Retinal pigment epithelial cell (primary cell): Measurements from ENCODE around the gene PRRC2C.
"Not testable (repeated sequence)": the region's sequence is repeated elsewhere in the genome, so short reads cannot be mapped to it uniquely, and the experiment has no call there.

Source experiments
- DNase-seq: peaks from one replicate; pipeline ENCODE4 v3.0.0-alpha.2; 2010; ENCODE audit warnings: low read depth
- H3K4me3 ChIP-seq: 2 replicates; pipeline ENCODE4 v1.5.1; 2011; ENCODE audit warnings: mild to moderate bottlenecking, low read length, control low read depth, moderate library complexity
- TF ChIP-seq, protein P1 (sequence below): conservative IDR thresholded peaks from 2 replicates; pipeline ENCODE4 v1.5.1; 2011; ENCODE audit warnings: low read depth, low read length, control low read depth, inconsistent platforms

PRRC2C gene

DNA sequence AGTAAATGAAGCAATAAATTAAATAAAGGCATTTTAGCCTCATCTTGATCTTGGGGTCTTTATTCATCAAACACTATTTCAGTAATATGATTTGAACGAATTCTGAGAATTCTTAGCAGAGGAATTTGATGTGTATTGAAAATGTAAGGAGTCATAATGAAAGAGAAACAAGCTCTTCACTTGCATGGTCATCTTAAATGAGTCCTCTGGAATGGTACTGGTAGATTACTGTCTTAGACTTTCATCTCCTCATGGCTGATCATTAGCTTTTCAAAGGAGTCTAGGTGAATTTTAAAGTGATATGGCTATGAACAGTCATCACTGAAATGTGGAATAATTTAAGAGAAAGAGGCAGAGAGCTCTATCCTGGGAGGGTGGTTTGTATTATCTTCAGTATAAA is 30.0 kb downstream of the PRRC2C start:
- no peak for DNase-seq
- TF ChIP-seq, protein P1, sequence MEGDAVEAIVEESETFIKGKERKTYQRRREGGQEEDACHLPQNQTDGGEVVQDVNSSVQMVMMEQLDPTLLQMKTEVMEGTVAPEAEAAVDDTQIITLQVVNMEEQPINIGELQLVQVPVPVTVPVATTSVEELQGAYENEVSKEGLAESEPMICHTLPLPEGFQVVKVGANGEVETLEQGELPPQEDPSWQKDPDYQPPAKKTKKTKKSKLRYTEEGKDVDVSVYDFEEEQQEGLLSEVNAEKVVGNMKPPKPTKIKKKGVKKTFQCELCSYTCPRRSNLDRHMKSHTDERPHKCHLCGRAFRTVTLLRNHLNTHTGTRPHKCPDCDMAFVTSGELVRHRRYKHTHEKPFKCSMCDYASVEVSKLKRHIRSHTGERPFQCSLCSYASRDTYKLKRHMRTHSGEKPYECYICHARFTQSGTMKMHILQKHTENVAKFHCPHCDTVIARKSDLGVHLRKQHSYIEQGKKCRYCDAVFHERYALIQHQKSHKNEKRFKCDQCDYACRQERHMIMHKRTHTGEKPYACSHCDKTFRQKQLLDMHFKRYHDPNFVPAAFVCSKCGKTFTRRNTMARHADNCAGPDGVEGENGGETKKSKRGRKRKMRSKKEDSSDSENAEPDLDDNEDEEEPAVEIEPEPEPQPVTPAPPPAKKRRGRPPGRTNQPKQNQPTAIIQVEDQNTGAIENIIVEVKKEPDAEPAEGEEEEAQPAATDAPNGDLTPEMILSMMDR: no peak
- H3K4me3 ChIP-seq: no peak overlapping the region

DNA sequence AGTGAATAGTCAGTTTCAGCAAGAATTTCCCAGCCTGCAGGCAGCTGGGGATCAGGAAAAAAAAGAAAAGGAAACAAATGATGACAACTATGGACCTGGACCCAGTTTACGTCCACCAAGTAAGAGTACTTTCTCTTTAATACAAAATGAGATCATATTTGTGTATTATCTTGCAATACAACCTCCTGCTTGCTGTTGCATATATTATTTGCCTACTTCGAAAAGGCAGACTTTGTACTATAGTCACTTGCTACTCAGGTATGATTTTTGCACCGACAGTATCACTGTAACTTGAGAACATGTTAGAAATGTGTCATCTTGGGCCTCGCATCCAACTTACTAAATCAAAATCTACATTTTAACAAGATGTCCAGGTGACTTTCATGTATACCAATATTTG is 30.4 kb downstream of the PRRC2C start:
- TF ChIP-seq, protein P1: no peak
- DNase-seq: no peak

DNA sequence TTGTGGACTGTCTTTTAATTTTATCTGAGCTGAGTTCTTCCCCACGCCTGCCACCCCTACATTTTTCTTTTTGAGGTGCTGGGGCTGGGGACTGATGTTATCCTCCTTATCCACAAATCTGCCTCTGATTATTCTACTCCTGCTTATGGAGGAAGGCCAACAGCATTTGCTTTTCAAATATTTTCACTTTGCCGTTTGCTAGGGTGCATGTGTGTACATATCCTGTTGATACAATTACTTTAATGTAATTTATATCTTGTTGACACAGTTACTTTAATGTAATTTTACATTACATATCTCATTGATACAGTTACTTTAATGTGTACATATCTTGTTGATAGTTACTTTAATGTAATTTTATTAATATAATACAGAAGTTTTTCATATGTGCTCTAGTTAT is 36.2 kb downstream of the PRRC2C start:
- DNase-seq: no peak
- TF ChIP-seq, protein P1: no peak
- no peak overlapping the region for H3K4me3 ChIP-seq

More for the DNA sequence above, 30.4 kb downstream of the PRRC2C start:
- H3K4me3 ChIP-seq: no peak overlapping the region

DNA sequence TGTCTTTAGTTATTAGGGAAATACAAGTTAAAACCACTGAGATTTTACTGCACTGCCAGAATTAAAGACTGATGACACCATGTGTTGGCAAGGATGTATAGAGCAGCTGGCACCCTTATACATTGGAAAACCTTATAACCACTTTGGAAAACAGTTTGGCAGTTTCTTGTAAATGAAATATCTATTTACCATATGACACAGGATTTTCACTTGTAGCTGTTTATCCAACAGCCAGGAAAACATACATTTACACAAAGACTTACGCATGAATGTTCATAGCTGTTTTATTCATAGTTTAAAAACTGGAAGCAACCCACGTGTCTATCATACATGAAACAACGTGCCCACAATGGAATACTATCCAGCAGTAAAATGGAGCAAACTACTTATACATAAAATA is 45.3 kb downstream of the PRRC2C start:
- no peak for DNase-seq
- TF ChIP-seq, protein P1: no peak
- H3K4me3 ChIP-seq: no peak overlapping the region

DNA sequence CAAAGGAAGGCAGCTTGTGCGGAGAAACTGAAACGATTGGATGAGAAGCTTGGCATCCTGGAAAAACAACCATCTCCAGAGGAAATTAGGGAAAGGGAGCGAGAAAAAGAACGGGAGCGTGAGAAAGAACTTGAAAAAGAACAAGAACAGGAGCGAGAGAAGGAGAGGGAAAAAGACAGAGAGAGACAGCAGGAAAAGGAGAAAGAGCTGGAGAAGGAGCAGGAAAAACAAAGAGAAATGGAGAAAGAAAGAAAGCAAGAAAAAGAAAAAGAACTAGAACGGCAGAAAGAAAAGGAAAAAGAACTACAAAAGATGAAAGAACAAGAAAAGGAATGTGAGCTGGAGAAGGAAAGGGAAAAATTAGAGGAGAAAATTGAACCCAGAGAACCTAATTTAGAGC is 47.2 kb downstream of the PRRC2C start:
- H3K4me3 ChIP-seq: no peak overlapping the region
- TF ChIP-seq, protein P1: no peak
- DNase-seq: no peak

DNA sequence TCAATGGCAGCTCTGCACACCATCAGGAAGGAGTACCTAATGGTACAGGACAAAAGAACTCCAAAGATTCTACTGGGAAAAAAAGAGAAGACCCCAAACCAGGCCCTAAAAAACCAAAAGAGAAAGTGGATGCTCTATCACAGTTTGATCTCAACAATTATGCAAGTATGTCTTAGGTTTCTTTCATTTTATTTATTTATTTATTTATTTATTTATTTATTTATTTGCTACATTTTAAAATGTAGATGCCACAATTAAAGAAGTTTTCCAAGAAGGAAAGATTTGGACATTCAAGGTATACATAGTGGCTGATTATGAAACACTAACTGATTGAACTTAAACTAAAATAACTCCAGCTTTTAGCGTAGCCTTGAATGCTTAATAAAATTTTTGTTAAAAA is 60.2 kb downstream of the PRRC2C start:
- TF ChIP-seq, protein P1: no peak
- no peak for DNase-seq
- H3K4me3 ChIP-seq: no peak overlapping the region

DNA sequence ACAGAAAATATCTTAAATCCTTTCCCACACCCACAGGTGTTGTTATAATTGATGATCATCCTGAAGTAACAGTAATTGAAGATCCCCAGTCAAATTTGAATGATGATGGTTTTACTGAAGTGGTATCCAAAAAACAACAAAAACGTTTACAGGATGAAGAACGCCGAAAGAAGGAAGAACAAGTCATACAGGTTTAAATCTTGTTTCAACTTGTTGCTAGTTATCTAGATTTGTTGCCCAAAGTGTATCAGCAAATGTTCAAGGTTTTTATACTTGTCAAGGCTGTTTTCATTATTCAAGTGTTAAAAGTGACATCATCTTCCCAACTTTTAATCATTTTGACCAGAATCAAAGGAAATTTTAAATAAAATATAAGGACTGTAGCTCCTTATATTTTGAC is 64.7 kb downstream of the PRRC2C start:
- TF ChIP-seq, protein P1: no peak
- H3K4me3 ChIP-seq: no peak overlapping the region
- no peak for DNase-seq

DNA sequence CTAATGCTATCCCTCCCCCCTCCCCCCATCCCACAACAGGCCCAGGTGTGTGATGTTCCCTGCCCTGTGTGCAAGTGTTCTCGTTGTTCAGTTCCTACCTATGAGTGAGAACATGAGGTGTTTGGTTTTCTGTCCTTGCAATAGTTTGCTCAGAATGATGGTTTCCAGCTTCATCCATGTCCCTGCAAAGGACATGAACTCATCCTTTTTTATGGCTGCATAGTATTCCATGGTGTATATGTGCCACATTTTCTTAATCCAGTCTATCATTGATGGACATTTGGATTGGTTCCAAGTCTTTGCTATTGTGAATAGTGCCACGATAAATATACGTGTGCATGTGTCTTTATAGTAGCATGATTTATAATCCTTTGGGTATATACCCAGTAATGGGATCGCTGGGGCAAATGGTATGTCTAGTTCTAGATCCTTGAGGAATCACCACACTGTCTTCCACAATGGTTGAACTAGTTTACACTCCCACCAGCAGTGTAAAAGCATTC is 65.3 kb downstream of the PRRC2C start:
- H3K4me3 ChIP-seq, DNase-seq: not testable (repeated sequence)

DNA sequence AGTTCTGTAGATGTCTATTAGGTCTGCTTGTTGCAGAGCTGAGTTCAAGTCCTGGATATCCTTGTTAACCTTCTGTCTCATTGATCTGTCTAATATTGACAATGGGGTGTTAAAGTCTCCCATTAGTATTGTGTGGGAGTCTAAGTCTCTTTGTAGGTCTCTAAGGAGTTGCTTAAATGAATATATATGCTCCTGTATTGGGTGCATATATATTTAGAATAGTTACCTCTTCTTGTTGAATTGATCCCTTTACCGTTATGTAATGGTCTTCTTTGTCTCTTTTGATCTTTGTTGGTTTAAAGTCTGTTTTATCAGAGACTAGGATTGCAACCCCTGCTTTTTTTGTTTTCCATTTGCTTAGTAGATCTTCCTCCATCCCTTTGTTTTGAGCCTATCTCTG is 68.6 kb downstream of the PRRC2C start:
- not testable (repeated sequence) for DNase-seq, H3K4me3 ChIP-seq
